Suprapubic skin (tissue), 4 donors: ENCODE data around the gene RIPOR2. TPM values are rescaled to one million over a fixed set of nuclear protein-coding genes. Genes with fewer than 3 reads are reported as not detected.

Experiments used
- DNase-seq, 2 donors: peaks; one replicate each; pipeline ENCODE4 v3.0.0-alpha.2; 2019; ENCODE audit warnings: low spot score in 2 of 2
- H3K27ac ChIP-seq: fragments of 200-600 bp; sonication (generic); one replicate; pipeline ENCODE4 v1.5.1; 2019
- H3K27me3 ChIP-seq: fragments of 200-600 bp; sonication (generic); one replicate; pipeline ENCODE4 v1.5.1; 2019
- H3K36me3 ChIP-seq: fragments of 200-600 bp; sonication (generic); one replicate; pipeline ENCODE4 v1.5.1; 2019
- H3K4me1 ChIP-seq: fragments of 200-600 bp; sonication (generic); one replicate; pipeline ENCODE4 v1.5.1; 2019
- H3K4me3 ChIP-seq: fragments of 200-600 bp; sonication (generic); one replicate; pipeline ENCODE4 v1.5.1; 2019; ENCODE audit warnings: mild to moderate bottlenecking
- H3K9me3 ChIP-seq: fragments of 200-600 bp; sonication (generic); one replicate; pipeline ENCODE4 v1.5.1; 2019
- CTCF ChIP-seq, 2 donors: fragments of 200-600 bp in 1 of 2; fragments of 450-650 bp in 1 of 2; sonication (generic) in 1 of 2; IDR thresholded peaks; one replicate each; pipeline ENCODE4 v1.5.1; 2016 to 2019; ENCODE audit warnings: antibody characterized with exemption in 2 of 2, mild to moderate bottlenecking in 1 of 2, moderate library complexity in 1 of 2
- EP300 ChIP-seq: sonication (generic); formaldehyde crosslinking; IDR thresholded peaks from one replicate; pipeline ENCODE4 v1.6.1; 2017; ENCODE audit warnings: antibody characterized with exemption
- POLR2A ChIP-seq, 2 donors: fragments of 450-650 bp; IDR thresholded peaks; one replicate each; pipeline ENCODE4 v1.6.1; 2017; ENCODE audit warnings: antibody characterized with exemption in 2 of 2, mild to moderate bottlenecking in 2 of 2, moderate library complexity in 2 of 2
- POLR2AphosphoS5 ChIP-seq, 3 donors: sonication (generic); formaldehyde crosslinking; IDR thresholded peaks; one replicate each; pipeline ENCODE4 v1.6.1; 2017; ENCODE audit warnings: antibody characterized with exemption in 3 of 3
- WGBS: methylation state at CpG from one replicate; pipeline ENCODE4 v1.1.5; 2018; 5-methylcytosine and 5-hydroxymethylcytosine counted together
- total RNA-seq, 4 donors: library from RNA; depleted of rRNA; stranded (reverse); fragments of >200 nt; gene quantifications; one replicate each; pipeline ENCODE4 v1.1.0, GENCODE V29; 2016

Gene RIPOR2
- total RNA-seq, 4 donors from 2014 or later: 3.8 to 12.8 (median 11.4) TPM

GRCh38 chr6:24788031-24788665 lies 147.6 kb downstream of the RIPOR2 start:
- Histone ChIP-seq H3K27ac (no peak overlapping the region), H3K4me1 (no peaks in the 10 kb centered on the region), H3K27me3 (no peaks in the 10 kb centered on the region), H3K9me3 (no peaks in the 10 kb centered on the region), H3K4me3 (no peak overlapping the region), H3K36me3 (peaks cover 40% of the 10 kb centered on the region)
- no peak for DNase-seq
- TF ChIP-seq CTCF (IDR thresholded peaks at IDR 0.05) (no peak), POLR2AphosphoS5 (IDR thresholded peaks at IDR 0.05) (no peak), POLR2A (IDR thresholded peaks at IDR 0.05) (no peak)
- 93% methylated on average over 4 of the region's 4 CpGs for whole genome bisulfite sequencing

GRCh38 chr6:24780206-24780605 lies 155.6 kb downstream of the RIPOR2 start:
- H3K27ac ChIP-seq: no peak overlapping the region
- no peak overlapping the region for H3K4me3 ChIP-seq
- peaks cover 30% of the 10 kb centered on the region for H3K36me3 ChIP-seq
- no peaks in the 10 kb centered on the region for H3K9me3 ChIP-seq
- no peaks in the 10 kb centered on the region for H3K27me3 ChIP-seq
- DNase-seq: no peak
- WGBS: 94% methylated on average over 4 of the region's 4 CpGs
- no peak for TF ChIP-seq CTCF (IDR thresholded peaks at IDR 0.05)
- no peak for TF ChIP-seq EP300
- TF ChIP-seq POLR2AphosphoS5 (IDR thresholded peaks at IDR 0.05): no peak
- no peak for TF ChIP-seq POLR2A (IDR thresholded peaks at IDR 0.05)
- H3K4me1 ChIP-seq: peaks cover 16% of the 10 kb centered on the region

GRCh38 chr6:24779416-24780016 lies 156.2 kb downstream of the RIPOR2 start:
- DNase-seq: no peak
- WGBS: 48% methylated on average over 3 of the region's 3 CpGs
- Histone ChIP-seq H3K27ac (no peak overlapping the region), H3K36me3 (peaks cover 23% of the 10 kb centered on the region), H3K27me3 (no peaks in the 10 kb centered on the region), H3K9me3 (no peaks in the 10 kb centered on the region), H3K4me1 (peaks cover 16% of the 10 kb centered on the region), H3K4me3 (no peak overlapping the region)
- TF ChIP-seq EP300 (no peak), POLR2A (IDR thresholded peaks at IDR 0.05) (no peak), POLR2AphosphoS5 (IDR thresholded peaks at IDR 0.05) (no peak), CTCF (IDR thresholded peaks at IDR 0.05) (no peak)

GRCh38 chr6:24778878-24779277 lies 156.9 kb downstream of the RIPOR2 start:
- no peak overlapping the region for H3K27ac ChIP-seq
- H3K9me3 ChIP-seq: no peaks in the 10 kb centered on the region
- peaks cover 22% of the 10 kb centered on the region for H3K4me1 ChIP-seq
- H3K4me3 ChIP-seq: no peak overlapping the region
- no peak for DNase-seq
- H3K27me3 ChIP-seq: no peaks in the 10 kb centered on the region
- peaks cover 17% of the 10 kb centered on the region for H3K36me3 ChIP-seq
- TF ChIP-seq POLR2A (IDR thresholded peaks at IDR 0.05): no peak
- TF ChIP-seq EP300: no peak
- no peak for TF ChIP-seq POLR2AphosphoS5 (IDR thresholded peaks at IDR 0.05)
- TF ChIP-seq CTCF (IDR thresholded peaks at IDR 0.05): no peak

GRCh38 chr6:24778121-24778520 lies 157.6 kb downstream of the RIPOR2 start:
- no peak for DNase-seq
- peaks cover 16% of the 10 kb centered on the region for H3K36me3 ChIP-seq
- no peak overlapping the region for H3K27ac ChIP-seq
- no peaks in the 10 kb centered on the region for H3K9me3 ChIP-seq
- TF ChIP-seq EP300: no peak
- no peak for TF ChIP-seq POLR2A (IDR thresholded peaks at IDR 0.05)
- TF ChIP-seq CTCF (IDR thresholded peaks at IDR 0.05): no peak
- no peak for TF ChIP-seq POLR2AphosphoS5 (IDR thresholded peaks at IDR 0.05)
- H3K4me3 ChIP-seq: peak overlapping the region; percentile 91
- WGBS: 100% methylated on average over 1 of the region's 1 CpG
- peaks cover 22% of the 10 kb centered on the region for H3K4me1 ChIP-seq
- H3K27me3 ChIP-seq: no peaks in the 10 kb centered on the region
